ENCODE measurements around the gene PCDHGA12. TPM values are rescaled to one million over a fixed set of nuclear protein-coding genes. Genes with fewer than 3 reads are reported as not detected.

PCDHGA12 gene
- total RNA-seq, 6 experiments from 2014 or later: 0.73 to 1.6 (median 1.3) TPM

- Histone ChIP-seq H3K4me1 (no peaks in the 10 kb centered on the region), H3K36me3 (no peaks in the 10 kb centered on the region), H3K27me3 (no peaks in the 10 kb centered on the region), H3K9me3 (no peaks in the 10 kb centered on the region), H3K27ac (no peak overlapping the region), H3K4me3 (no peak overlapping the region)
- 68% methylated on average over 10 of the region's 10 CpGs for WGBS (ENCODE audit: insufficient coverage, low coverage, low lambda C conversion rate, missing lambda C conversion rate)
- intact Hi-C loops (cut with DNase I): no loop called here
- DNase-seq: no peak
- TF ChIP-seq, protein P1, sequence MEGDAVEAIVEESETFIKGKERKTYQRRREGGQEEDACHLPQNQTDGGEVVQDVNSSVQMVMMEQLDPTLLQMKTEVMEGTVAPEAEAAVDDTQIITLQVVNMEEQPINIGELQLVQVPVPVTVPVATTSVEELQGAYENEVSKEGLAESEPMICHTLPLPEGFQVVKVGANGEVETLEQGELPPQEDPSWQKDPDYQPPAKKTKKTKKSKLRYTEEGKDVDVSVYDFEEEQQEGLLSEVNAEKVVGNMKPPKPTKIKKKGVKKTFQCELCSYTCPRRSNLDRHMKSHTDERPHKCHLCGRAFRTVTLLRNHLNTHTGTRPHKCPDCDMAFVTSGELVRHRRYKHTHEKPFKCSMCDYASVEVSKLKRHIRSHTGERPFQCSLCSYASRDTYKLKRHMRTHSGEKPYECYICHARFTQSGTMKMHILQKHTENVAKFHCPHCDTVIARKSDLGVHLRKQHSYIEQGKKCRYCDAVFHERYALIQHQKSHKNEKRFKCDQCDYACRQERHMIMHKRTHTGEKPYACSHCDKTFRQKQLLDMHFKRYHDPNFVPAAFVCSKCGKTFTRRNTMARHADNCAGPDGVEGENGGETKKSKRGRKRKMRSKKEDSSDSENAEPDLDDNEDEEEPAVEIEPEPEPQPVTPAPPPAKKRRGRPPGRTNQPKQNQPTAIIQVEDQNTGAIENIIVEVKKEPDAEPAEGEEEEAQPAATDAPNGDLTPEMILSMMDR (IDR thresholded peaks at IDR 0.05): no peak
- TF ChIP-seq POLR2A (IDR thresholded peaks at IDR 0.05): no peak
- ATAC-seq: no peak
Measured at GRCh38 chr5:141439411-141440141, 9.3 kb downstream of the PCDHGA12 start.

DNA sequence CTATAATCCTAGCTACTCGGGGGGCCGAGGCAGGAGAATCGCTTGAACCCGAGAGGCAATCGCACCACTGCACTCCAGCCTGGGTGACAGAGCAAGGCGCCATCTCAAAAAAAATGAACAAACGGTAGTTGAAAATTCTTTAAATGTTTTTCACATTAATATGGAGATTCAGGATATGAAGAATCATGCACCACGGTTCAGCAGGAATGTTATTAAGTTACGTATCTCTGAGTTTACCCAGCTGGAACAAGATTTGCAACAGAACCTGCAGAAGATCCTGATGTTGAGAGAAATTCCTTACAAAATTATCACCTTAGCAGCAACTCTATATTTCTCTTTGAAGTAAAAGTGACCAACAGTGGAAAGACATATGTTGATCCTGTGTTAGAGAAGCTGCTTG is 10.0 kb downstream of the PCDHGA12 start:
- WGBS (ENCODE audit: insufficient coverage, low coverage, low lambda C conversion rate, missing lambda C conversion rate): 87% methylated on average over 9 of the region's 9 CpGs
- H3K9me3 ChIP-seq: no peaks in the 10 kb centered on the region
- TF ChIP-seq, protein P1 (IDR thresholded peaks at IDR 0.05): no peak
- no peak for TF ChIP-seq POLR2A (IDR thresholded peaks at IDR 0.05)

GRCh38 chr5:141441571-141442170 is 11.4 kb downstream of the PCDHGA12 start:
- no peaks in the 10 kb centered on the region for H3K9me3 ChIP-seq
- H3K4me1 ChIP-seq: no peaks in the 10 kb centered on the region
- DNase-seq (no peak), ATAC-seq (no peak)
- WGBS (ENCODE audit: insufficient coverage, low coverage, low lambda C conversion rate, missing lambda C conversion rate): 40% methylated on average over 1 of the region's 50 CpGs
- intact Hi-C loops (cut with DNase I): no loop called here
- no peaks in the 10 kb centered on the region for H3K36me3 ChIP-seq
- no peaks in the 10 kb centered on the region for H3K27me3 ChIP-seq
- TF ChIP-seq, protein P1 (IDR thresholded peaks at IDR 0.05): no peak
- no peak for TF ChIP-seq POLR2A (IDR thresholded peaks at IDR 0.05)
- no peak overlapping the region for H3K27ac ChIP-seq
- H3K4me3 ChIP-seq: no peak overlapping the region

More for the DNA sequence above, 10.0 kb downstream of the PCDHGA12 start:
- H3K4me1 ChIP-seq: no peaks in the 10 kb centered on the region
- H3K27me3 ChIP-seq: no peaks in the 10 kb centered on the region
- H3K4me3 ChIP-seq: no peak overlapping the region
- no peak overlapping the region for H3K27ac ChIP-seq
- intact Hi-C loops (cut with DNase I): no loop called here
- ATAC-seq (no peak), DNase-seq (no peak)
- H3K36me3 ChIP-seq: no peaks in the 10 kb centered on the region

DNA sequence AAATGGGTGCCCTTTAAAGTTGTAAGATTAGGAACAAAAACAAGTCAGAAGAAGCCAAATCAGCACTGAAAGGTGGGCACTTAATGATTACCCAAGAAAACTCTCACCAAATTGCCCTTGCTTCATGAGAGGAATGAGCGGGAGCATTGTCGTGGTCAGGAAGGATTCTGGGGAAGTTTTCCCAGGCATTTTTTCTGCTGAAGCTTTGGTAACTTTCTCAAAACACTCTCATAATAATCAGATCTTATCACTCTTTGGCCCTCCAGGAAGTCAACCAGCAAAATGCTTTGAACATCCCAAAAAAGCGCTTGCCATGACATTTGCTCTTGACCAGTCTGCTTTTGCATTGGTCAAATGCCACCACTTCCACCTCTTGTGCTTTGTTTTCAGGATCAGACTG is 35.0 kb downstream of the PCDHGA12 start:
- TF ChIP-seq, protein P1 (IDR thresholded peaks at IDR 0.05): no peak
- TF ChIP-seq POLR2A (IDR thresholded peaks at IDR 0.05): no peak
- 97% methylated on average over 3 of the region's 3 CpGs for WGBS (ENCODE audit: insufficient coverage, low coverage, low lambda C conversion rate, missing lambda C conversion rate)
- Histone ChIP-seq H3K4me3 (no peak overlapping the region), H3K4me1 (no peaks in the 10 kb centered on the region), H3K27me3 (no peaks in the 10 kb centered on the region), H3K27ac (no peak overlapping the region), H3K36me3 (no peaks in the 10 kb centered on the region), H3K9me3 (no peaks in the 10 kb centered on the region)
- DNase-seq (no peak), ATAC-seq (no peak)
- intact Hi-C loops (cut with DNase I): no loop called here

All from right lobe of liver (tissue), 6 donors.